SH-SY5Y (cell line): Measurements from ENCODE around the gene CIART.

Experiments
- GATA2 ChIP-seq: IDR thresholded peaks from 2 replicates; pipeline ENCODE4 v1.6.1; 2011; ENCODE audit warnings: mild to moderate bottlenecking, low read depth, low read length
- GATA3 ChIP-seq: IDR thresholded peaks from 2 replicates; pipeline ENCODE4 v1.6.1; 2011; ENCODE audit warnings: low read depth, mild to moderate bottlenecking, low read length, moderate library complexity

CIART gene

GRCh38 chr1:150332651-150333290 lies 50.4 kb downstream of the CIART start:
- TF ChIP-seq GATA2 (no peak), GATA3 (no peak)
